Duodenal mucosa (tissue), 2 donors: ENCODE data around the gene CD81.
A peak's percentile ranks its signal among the peaks of the same experiment; 100 is the strongest.

Experiments used
- H3K27ac ChIP-seq: one replicate; pipeline ENCODE4 v1.7.0; 2013; ENCODE audit warnings: low read depth, low read length
- H3K27me3 ChIP-seq, 2 donors: one replicate each; pipeline ENCODE4 v1.7.0; 2013; ENCODE audit warnings: low read length in 2 of 2, control low read depth in 1 of 2; ENCODE audit not compliant: insufficient read depth in 2 of 2, control insufficient read depth in 1 of 2
- H3K36me3 ChIP-seq, 2 donors: one replicate each; pipeline ENCODE4 v1.7.0; 2013; ENCODE audit warnings: low read length in 2 of 2, control low read depth in 1 of 2; ENCODE audit not compliant: insufficient read depth in 2 of 2, control insufficient read depth in 1 of 2
- H3K4me1 ChIP-seq, 2 donors: one replicate each; pipeline ENCODE4 v1.7.0; 2013; ENCODE audit warnings: low read length in 2 of 2, control low read depth in 1 of 2; ENCODE audit not compliant: insufficient read depth in 2 of 2, control insufficient read depth in 1 of 2
- H3K4me3 ChIP-seq, 2 donors: one replicate each; pipeline ENCODE4 v1.7.0; 2013; ENCODE audit warnings: low read length in 2 of 2, low read depth in 1 of 2
- H3K9ac ChIP-seq, 2 donors: one replicate each; pipeline ENCODE4 v1.7.0; 2013; ENCODE audit warnings: low read length in 2 of 2, low read depth in 1 of 2
- H3K9me3 ChIP-seq, 2 donors: one replicate each; pipeline ENCODE4 v1.7.0; 2013; ENCODE audit warnings: low read length in 2 of 2, control low read depth in 1 of 2; ENCODE audit not compliant: control insufficient read depth in 1 of 2

CD81 gene

DNA sequence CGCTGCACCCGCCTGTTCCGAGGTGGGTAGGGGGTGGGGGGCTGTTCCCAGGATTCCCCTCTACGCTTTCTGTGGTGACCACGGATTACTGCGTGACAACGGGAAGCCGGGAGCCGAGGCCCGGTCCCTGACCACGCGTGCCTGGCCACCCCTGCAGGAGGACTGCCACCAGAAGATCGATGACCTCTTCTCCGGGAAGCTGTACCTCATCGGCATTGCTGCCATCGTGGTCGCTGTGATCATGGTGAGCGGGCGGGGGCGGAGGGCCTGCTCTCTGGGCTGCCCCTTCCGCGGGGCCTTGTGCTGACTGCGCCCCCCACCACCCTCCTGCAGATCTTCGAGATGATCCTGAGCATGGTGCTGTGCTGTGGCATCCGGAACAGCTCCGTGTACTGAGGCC is 19.4 kb downstream of the CD81 start:
- Histone ChIP-seq H3K36me3 (peaks cover 3 to 22% of the 10 kb centered on the region in 2 donors), H3K4me1 (peaks cover 9 to 18% of the 10 kb centered on the region in 2 donors)

GRCh38 chr11:2397005-2397404 is 19.9 kb downstream of the CD81 start:
- Histone ChIP-seq H3K4me1 (peaks cover 14 to 24% of the 10 kb centered on the region in 2 donors), H3K27ac (no peak overlapping the region), H3K9me3 (no peaks in the 10 kb centered on the region), H3K4me3 (no peak overlapping the region), H3K9ac (no peak overlapping the region), H3K27me3 (no peaks in the 10 kb centered on the region), H3K36me3 (peaks cover 4 to 22% of the 10 kb centered on the region in 2 donors)

More for the DNA sequence above, 19.4 kb downstream of the CD81 start:
- H3K27me3 ChIP-seq, result no peaks in the 10 kb centered on the region
- no peak overlapping the region for H3K9ac ChIP-seq
- H3K9me3 ChIP-seq, result no peaks in the 10 kb centered on the region
- no peak overlapping the region for H3K27ac ChIP-seq
- H3K4me3 ChIP-seq, result no peak overlapping the region

- Histone ChIP-seq H3K9me3 (no peaks in the 10 kb centered on the region), H3K9ac (peak overlapping the region; percentile 95 to 100), H3K27me3 (no peaks in the 10 kb centered on the region), H3K27ac (peak overlapping the region; percentile 97), H3K4me3 (peak overlapping the region; percentile 73 to 90), H3K36me3 (peaks cover 14 to 37% of the 10 kb centered on the region in 2 donors), H3K4me1 (peaks cover 17 to 28% of the 10 kb centered on the region in 2 donors)
Observed at GRCh38 chr11:2398664-2399355, 21.7 kb downstream of the CD81 start.

DNA sequence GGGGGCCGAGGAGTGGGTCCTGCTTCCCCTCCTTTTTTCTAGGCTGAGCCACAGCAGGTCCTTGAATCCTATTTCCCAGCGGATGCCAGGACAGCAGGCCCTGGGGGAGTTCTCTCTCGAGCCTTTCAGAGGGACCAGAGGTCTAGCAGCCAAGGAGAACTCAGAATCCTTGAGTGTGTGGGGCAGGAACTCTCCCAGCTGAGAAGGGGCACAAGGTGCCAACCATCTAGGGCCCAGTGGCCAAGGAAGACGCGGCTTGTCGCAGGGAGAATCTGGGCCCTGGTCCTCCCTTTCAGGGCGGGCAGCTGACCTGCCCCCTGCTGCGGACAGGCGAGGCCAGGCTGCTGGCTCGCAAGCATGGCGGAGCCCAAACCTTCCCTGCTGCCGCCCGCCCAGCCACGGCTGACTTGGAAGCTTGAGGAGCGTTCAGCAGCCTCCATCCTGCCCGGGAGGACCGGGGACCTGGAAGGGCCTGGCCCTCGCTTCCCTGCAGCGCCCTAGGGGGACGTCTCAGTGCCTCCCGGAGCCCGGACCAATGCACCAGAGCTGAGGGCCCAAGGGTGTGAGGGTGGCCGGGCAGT is 22.5 kb downstream of the CD81 start:
- peak overlapping the region; percentile 97 for H3K27ac ChIP-seq
- H3K27me3 ChIP-seq, result no peaks in the 10 kb centered on the region
- H3K4me3 ChIP-seq, result peak overlapping the region; percentile 73 to 90
- peak overlapping the region; percentile 95 to 100 for H3K9ac ChIP-seq
- H3K4me1 ChIP-seq, result peaks cover 17 to 28% of the 10 kb centered on the region in 2 donors
- H3K36me3 ChIP-seq, result peaks cover 14 to 36% of the 10 kb centered on the region in 2 donors
- H3K9me3 ChIP-seq, result no peaks in the 10 kb centered on the region

GRCh38 chr11:2400069-2400761 is 23.1 kb downstream of the CD81 start, which contains the start of gene TSSC4:
Gene TSSC4 (plus strand): TSS chr11:2400750. CDS start chr11:2402634, 1,884 bp downstream.
- peaks cover 17 to 28% of the 10 kb centered on the region in 2 donors for H3K4me1 ChIP-seq
- peak within 1 kb of the TSS; percentile 98 to 99 for H3K4me3 ChIP-seq
- peak within 1 kb of the TSS; percentile 97 for H3K27ac ChIP-seq
- H3K9me3 ChIP-seq, result no peaks in the 10 kb centered on the region
- H3K9ac ChIP-seq, result peak within 1 kb of the TSS; percentile 99 to 100
- no peaks in the 10 kb centered on the region for H3K27me3 ChIP-seq
- peaks cover 14 to 34% of the 10 kb centered on the region in 2 donors for H3K36me3 ChIP-seq

- Histone ChIP-seq H3K36me3 (peaks cover 14 to 28% of the 10 kb centered on the region in 2 donors), H3K4me3 (peak overlapping the region; percentile 98 to 99), H3K27ac (peak overlapping the region; percentile 72), H3K4me1 (peaks cover 17 to 28% of the 10 kb centered on the region in 2 donors), H3K9me3 (no peaks in the 10 kb centered on the region), H3K27me3 (no peaks in the 10 kb centered on the region), H3K9ac (peak overlapping the region; percentile 73 to 99)
Observed at GRCh38 chr11:2400762-2401435, 23.8 kb downstream of the CD81 start.

GRCh38 chr11:2401436-2401984 is 24.4 kb downstream of the CD81 start:
- Histone ChIP-seq H3K4me1 (peaks cover 17 to 28% of the 10 kb centered on the region in 2 donors), H3K27ac (no peak overlapping the region), H3K9ac (peak overlapping the region; percentile 73 to 99), H3K4me3 (peak overlapping the region; percentile 98 to 99), H3K27me3 (no peaks in the 10 kb centered on the region), H3K9me3 (no peaks in the 10 kb centered on the region), H3K36me3 (peaks cover 14 to 23% of the 10 kb centered on the region in 2 donors)

GRCh38 chr11:2402106-2402505 is 25.0 kb downstream of the CD81 start:
- H3K36me3 ChIP-seq, result peaks cover 11 to 17% of the 10 kb centered on the region in 2 donors
- no peaks in the 10 kb centered on the region for H3K27me3 ChIP-seq
- H3K9ac ChIP-seq, result no peak overlapping the region
- H3K9me3 ChIP-seq, result no peaks in the 10 kb centered on the region
- H3K27ac ChIP-seq, result no peak overlapping the region
- peaks cover 17 to 28% of the 10 kb centered on the region in 2 donors for H3K4me1 ChIP-seq
- peak overlapping the region; percentile 98 to 99 for H3K4me3 ChIP-seq

DNA sequence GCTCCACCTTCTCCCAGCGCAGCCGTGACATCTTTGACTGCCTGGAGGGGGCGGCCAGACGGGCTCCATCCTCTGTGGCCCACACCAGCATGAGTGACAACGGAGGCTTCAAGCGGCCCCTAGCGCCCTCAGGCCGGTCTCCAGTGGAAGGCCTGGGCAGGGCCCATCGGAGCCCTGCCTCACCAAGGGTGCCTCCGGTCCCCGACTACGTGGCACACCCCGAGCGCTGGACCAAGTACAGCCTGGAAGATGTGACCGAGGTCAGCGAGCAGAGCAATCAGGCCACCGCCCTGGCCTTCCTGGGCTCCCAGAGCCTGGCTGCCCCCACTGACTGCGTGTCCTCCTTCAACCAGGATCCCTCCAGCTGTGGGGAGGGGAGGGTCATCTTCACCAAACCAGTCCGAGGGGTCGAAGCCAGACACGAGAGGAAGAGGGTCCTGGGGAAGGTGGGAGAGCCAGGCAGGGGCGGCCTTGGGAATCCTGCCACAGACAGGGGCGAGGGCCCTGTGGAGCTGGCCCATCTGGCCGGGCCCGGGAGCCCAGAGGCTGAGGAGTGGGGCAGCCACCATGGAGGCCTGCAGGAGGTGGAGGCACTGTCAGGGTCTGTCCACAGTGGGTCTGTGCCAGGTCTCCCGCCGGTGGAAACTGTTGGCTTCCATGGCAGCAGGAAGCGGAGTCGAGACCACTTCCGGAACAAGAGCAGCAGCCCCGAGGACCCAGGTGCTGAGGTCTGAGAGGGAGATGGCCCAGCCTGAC is 26.0 kb downstream of the CD81 start:
- Histone ChIP-seq H3K27me3 (peaks cover 5 to 9% of the 10 kb centered on the region in 2 donors), H3K9ac (no peak overlapping the region), H3K9me3 (no peaks in the 10 kb centered on the region), H3K4me1 (peaks cover 17 to 28% of the 10 kb centered on the region in 2 donors), H3K27ac (no peak overlapping the region), H3K4me3 (no peak overlapping the region), H3K36me3 (peaks cover 11 to 16% of the 10 kb centered on the region in 2 donors)
